Measurements from ENCODE around the gene OR51B4.

The OR51B4 gene

DNA sequence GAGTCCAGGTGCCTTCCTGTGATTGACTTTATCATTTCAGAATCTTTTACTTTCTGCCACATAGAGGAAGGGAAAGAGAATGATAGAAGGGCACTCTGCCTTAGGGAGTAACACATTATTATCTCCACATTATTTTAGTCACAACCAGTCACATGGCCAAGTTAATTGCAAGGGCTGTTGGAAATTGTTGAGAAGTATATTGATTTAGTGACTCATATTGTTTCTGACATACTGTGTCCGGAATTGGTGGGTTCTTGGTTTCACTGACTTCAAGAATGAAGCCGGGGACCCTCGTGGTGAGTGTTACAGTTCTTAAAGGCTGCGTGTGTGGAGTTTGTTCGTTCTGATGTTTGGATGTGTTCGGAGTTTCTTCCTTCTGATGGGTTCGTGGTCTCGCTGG is 8.7 kb downstream of the OR51B4 start:
- DNase-seq: no peak

GRCh38 chr11:5291207-5291838 is 10.4 kb downstream of the OR51B4 start:
- no peak for DNase-seq

DNA sequence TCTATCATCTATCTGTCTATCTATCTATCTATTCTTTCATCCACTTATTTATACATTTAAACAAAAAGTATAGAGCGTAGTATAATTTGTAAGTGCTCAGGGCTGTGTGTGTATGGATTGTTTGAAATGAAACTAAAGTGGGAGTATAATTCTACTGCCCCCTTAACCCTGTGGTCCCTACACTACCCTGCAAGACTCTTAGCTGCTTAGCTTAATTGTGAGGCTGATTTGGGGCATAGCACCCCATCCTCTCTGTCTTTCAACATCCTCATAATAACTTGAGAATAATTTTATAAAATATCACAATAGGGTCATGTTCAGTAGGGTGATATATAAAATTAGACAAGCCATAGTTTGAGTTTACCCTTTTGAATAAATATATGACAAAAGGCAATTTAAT is 11.6 kb downstream of the OR51B4 start:
- no peak for DNase-seq

DNA sequence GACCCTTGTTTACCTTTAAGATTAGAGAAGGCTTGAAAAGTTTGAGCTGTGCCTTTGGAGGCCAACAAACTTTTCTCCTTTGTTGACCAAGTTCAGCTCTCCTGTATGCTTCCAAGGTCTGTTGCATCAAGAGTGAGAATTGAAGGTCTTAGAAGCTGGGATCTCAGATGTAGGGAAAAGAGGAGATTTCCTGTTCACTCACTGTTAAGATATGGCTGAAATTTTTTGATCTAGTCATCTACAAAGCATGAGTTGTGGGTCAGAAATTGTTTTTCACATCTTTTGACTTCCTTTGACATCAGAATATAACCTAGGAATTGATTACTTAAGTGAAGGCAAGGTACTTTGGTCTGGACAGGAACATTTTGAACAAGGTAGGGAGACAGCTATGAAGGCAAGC is 12.1 kb downstream of the OR51B4 start:
- DNase-seq: no peak

GRCh38 chr11:5288906-5289550 is 12.7 kb downstream of the OR51B4 start:
- DNase-seq: no peak

GRCh38 chr11:5288108-5288905 is 13.4 kb downstream of the OR51B4 start:
- DNase-seq: no peak

DNA sequence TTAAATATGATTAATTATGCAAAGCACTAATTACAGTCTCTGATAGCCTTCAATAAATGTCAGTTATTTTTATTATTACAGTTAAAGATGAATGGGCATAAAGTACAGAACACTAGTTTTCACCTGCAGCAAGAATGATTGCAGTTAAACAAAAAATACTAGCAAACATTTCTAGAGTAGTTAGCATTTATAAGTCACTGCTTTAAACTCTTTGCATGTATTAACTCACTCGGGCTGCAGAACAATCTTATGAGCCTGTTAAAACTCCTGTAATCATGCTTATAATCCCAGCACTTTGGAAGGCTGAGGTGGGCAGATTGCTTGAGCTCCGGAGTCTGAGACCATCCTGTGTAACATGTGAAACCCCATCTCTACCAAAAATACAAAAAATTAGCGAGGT is 14.8 kb downstream of the OR51B4 start:
- DNase-seq: no peak

DNA sequence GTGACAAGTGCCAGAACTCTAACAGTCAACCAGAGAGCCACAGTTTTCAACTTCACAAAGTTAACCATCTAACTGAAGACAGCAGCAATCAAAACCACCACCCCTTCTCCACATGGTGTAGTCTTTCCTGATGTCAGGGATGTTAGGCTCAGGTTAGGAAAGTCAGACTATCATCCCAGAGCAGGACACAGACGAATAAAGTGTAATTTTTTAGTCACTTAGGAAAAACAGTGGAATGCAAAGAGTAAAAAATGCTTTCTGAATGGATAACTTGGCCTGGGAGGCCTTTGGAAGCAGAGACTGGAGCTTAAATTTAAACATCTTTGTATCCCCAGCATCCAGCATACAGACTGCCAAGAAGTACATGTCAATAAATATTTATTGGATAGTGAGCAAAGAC is 15.4 kb downstream of the OR51B4 start:
- DNase-seq: no peak

- no peak for DNase-seq
Measured at GRCh38 chr11:5285703-5286340, 15.9 kb downstream of the OR51B4 start.

GRCh38 chr11:5284637-5285036 is 17.1 kb downstream of the OR51B4 start:
- DNase-seq: no peak

GRCh38 chr11:5283882-5284281 is 17.9 kb downstream of the OR51B4 start:
- no peak for DNase-seq

- no peak for DNase-seq
Measured at GRCh38 chr11:5283086-5283485, 18.7 kb downstream of the OR51B4 start.

- no peak for DNase-seq
Measured at GRCh38 chr11:5282628-5283027, 19.1 kb downstream of the OR51B4 start.

- no peak for DNase-seq
Measured at GRCh38 chr11:5281596-5281995, 20.1 kb downstream of the OR51B4 start.

- no peak for DNase-seq
Measured at GRCh38 chr11:5280582-5281102, 21.1 kb downstream of the OR51B4 start.

- no peak for DNase-seq
Measured at GRCh38 chr11:5279471-5280090, 22.2 kb downstream of the OR51B4 start.

- no peak for DNase-seq
Measured at GRCh38 chr11:5277807-5278382, 23.9 kb downstream of the OR51B4 start.

- DNase-seq: no peak
Measured at GRCh38 chr11:5276697-5277096, 25.0 kb downstream of the OR51B4 start.

DNA sequence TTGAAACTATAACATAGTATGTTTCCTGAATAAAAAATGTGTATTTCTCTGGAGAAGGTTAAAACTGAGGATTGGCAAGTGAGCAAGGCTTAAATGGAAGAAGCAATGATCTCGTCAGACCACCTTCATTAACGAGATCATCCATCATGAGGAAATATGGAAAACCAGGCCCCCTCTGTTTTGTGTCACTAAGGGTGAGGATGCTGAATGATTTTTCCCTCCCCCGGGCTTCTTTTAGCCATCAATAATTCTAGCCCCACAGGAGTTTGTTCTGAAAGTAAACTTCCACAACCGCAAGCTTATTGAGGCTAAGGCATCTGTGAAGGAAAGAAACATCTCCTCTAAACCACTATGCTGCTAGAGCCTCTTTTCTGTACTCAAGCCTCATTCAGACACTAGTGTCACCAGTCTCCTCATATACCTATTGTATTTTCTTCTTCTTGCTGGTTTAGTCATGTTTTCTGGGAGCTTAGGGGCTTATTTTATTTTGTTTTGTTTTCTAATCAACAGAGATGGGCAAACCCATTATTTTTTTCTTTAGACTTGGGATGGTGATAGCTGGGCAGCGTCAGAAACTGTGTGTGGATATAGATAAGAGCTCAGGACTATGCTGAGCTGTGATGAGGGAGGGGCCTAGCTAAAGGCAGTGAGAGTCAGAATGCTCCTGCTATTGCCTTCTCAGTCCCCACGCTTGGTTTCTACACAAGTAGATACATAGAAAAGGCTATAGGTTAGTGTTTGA is 26.2 kb downstream of the OR51B4 start:
- no peak for DNase-seq

DNA sequence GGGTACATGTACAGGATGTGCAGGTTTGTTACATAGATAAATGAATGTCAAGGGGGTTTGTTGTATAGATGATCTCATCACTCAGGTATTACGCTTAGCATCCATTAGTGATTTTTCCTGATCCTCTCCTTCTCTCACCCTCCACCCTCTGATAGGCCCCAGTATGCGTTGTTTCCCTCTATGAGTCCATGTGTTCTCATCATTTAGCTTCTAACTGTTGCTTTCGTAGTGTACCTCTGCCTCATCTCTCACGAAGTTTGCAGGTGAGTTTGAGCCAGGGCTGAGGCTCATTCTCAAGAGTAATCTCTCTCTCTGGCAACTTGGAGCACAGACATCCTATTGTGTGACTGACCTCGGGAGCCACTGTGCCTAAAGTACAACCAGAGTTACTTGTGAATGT is 27.4 kb downstream of the OR51B4 start:
- no peak for DNase-seq

GRCh38 chr11:5272395-5273017 is 29.2 kb downstream of the OR51B4 start:
- DNase-seq: no peak

Data from NCI-H1048 (cell line).